ENCODE results near the gene KRTAP4-7.
"Not testable (repeated sequence)": the region's sequence is repeated elsewhere in the genome, so short reads cannot be mapped to it uniquely, and the experiment has no call there.

The KRTAP4-7 gene

GRCh38 chr17:41065016-41065689 lies 18.8 kb upstream of the KRTAP4-7 start:
- not testable (repeated sequence) for DNase-seq (ENCODE audit: low spot score)

DNA sequence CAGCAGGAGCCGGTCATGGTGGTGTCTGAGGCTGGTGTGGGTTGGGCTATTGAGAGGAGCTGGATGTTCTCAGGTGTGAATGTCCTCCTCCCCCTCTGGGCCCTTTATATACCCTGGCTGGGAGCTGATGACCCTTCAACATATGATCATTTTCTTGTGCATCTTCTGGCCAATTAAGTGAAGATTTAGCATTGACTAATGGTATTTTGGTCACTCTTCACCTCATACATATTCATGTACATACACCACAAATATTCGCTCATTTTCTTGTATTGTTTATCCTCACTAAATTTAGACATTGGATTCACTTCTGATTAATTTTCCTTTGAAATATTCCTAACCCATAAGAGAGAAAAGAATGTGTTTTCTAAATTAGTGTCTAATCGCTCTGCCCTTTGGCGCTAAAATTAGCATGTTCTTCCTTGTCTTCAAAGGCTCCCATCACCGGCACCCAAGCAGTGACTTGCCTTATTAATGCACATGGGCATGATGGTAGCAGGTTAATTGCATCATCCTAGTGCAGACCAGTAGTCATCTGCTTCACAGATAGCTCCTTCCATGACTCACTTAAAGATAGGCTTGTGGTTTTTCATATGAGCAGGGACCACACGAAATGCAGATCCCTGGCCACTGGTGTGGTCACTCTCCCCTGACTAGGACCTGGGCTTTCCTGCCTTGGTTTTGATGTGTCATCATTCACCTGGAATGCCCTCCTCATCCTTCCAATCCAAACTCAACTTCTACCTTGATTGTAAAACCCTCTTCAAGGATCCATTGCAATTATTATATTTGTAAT lies 17.9 kb upstream of the KRTAP4-7 start, which contains the start of gene KRTAP2-4:
Gene KRTAP2-4 (minus strand): TSS at position 51 of the 796 bp plus-strand sequence. CDS start 34 bp downstream, at position 17.
- no peak for DNase-seq (ENCODE audit: low spot score)

DNA sequence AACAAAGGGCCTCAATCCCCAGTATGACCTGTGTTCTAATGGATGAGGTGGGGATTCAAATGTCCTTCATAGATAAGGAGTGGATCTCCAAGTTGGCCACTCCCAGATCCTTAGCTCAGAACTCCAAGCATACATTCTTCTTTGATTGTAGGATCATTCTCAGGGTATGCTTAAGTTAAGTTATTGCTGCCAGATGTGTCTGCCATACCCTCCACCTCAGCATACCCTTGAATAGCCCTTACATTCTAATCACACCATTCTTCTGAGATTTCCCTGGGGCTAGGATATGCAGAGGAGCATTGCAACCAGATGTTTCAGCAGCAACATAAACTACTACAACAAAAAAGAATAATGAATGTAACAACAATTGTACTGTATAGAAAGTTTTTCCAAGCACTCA lies 16.7 kb upstream of the KRTAP4-7 start:
- DNase-seq (ENCODE audit: low spot score) = no peak

GRCh38 chr17:41069031-41069430 lies 14.9 kb upstream of the KRTAP4-7 start:
- DNase-seq (ENCODE audit: low spot score) = no peak

- DNase-seq (ENCODE audit: low spot score) = no peak
Measured at GRCh38 chr17:41071606-41072360, 12.2 kb upstream of the KRTAP4-7 start.

DNA sequence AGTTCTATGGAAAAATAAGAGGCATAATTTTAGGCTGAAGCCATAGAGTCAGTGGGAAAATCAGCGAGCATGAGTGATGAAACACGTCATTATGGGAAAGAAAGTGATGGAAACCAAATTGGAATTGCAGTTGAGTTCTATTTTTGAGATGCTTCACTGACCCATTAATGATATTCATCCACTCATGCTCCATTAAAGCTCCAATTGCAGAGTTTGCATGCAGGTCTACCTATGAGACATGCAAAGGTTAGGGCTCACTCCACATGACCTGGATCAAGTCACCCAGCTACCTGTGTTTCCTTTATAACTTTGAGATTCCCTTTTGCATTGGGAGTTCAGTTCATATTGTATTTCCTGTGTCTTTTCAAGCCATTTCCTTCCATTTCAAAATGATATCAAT lies 10.3 kb upstream of the KRTAP4-7 start:
- no peak for DNase-seq (ENCODE audit: low spot score)

DNA sequence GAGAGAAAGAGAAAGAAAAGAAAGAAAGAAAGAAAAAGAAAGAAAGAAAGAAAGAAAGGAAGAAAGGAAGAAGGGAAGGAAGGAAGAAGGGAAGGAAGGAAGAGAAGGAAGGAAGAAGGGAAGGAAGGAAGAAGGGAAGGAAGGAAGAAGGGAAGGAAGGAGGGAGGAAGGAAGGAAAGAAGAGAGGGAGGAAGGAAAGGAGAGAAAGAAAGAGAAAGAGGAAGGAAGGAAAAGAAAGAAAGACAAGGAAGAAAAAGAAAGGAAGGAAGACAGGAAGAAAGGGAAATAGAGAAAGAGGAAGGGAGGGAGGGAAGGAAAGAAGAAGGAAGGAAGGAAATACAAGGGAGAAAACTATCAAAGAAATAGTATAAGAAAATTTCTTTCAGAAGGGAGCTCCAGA lies 7.2 kb upstream of the KRTAP4-7 start:
- no peak for DNase-seq (ENCODE audit: low spot score)

GRCh38 chr17:41082626-41083025 lies 1.3 kb upstream of the KRTAP4-7 start:
- DNase-seq (ENCODE audit: low spot score) = no peak

- not testable (repeated sequence) for DNase-seq (ENCODE audit: low spot score)
Measured at GRCh38 chr17:41083427-41083826, 523 bp upstream of the KRTAP4-7 start.

DNA sequence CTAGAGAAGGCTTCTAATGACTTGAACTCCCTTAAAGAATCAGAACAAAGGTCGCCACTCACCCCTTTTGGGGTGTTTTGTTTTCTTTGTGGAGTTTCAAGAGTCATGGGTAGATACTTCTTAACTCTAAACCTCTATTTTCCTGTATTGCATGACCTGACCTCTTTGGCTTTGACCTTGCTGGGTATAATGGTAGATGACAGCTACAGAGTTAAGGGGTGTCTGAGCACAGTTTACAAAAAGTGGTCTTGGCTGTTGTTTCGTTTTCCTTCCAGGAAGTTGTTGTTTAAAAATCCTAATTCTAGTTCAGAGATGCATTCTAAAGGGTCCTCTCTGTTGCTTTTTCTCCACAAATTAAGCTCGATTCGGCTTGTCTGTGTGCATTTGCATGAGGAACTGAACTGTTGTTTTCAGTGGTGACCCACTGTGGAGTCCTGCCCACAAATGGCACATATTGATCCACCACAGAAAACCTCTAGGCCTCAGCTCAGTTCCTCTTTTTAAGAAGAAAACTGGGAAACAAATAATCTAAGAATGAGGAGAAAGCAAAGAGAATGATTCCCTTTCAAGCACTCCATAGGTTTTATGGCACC lies 4.9 kb downstream of the KRTAP4-7 start:
- not testable (repeated sequence) for DNase-seq (ENCODE audit: low spot score)

- no peak for DNase-seq (ENCODE audit: low spot score)
Measured at GRCh38 chr17:41096055-41096454, 12.1 kb downstream of the KRTAP4-7 start.

DNA sequence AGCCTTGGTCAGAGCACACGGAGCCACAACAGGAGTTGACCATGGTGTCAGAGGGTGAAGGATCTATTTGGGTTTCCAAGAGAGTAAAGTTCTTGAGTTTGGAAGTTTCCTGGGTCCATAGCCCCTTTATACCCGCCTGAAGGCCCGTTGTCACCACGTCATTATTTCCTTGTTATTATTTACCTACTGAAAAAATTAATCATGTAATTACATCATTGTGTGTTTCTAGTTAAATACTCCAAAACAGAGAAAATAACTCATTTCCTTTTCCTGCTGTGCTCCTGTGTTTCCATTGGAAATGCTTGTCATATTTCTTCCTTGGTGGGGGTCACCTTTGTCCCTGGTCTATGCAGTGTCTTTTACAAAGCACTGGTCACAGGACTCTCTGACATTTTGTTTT lies 14.1 kb downstream of the KRTAP4-7 start, which contains the start of gene KRTAP4-8:
Gene KRTAP4-8 (minus strand): TSS at position 101 of the 400 bp plus-strand sequence. CDS start 58 bp downstream, at position 43.
- no peak for DNase-seq (ENCODE audit: low spot score)

- DNase-seq (ENCODE audit: low spot score) = no peak
Measured at GRCh38 chr17:41098481-41098880, 14.5 kb downstream of the KRTAP4-7 start.

DNA sequence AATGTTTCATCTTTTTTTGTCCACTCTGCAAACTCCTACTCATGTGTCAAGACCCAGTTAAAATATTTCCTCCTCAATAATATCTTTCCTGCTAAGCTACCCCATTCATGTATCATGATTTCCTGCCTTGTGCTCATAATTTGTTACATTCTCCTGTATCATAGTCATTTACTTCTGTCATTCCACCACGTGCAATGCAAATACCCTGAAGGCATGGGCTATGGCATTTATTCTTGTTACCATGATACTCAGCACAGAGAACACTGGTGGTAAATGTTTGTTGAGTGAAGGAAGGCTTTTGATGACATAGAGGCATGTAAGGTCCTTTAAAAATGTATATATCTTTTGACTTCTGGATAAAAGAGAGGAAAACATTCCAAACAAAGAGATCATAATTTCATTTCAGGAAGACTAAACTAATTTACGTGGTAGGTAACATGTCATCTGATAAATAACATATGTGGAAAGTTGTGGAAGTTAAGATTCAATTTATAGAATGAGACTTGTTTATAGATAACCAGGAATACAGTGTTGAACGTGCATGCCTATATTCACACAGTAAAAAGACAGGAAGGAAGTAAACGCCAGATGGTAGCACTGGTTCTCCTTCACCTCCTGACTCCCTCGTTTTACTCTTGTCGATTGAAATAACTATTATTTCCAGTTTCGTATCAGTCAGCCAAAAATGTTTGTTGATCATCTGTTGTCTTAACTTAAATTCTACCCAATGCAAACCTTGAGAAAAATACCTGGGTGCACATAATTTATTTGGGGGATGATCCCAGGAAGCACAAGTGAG lies 15.9 kb downstream of the KRTAP4-7 start:
- DNase-seq (ENCODE audit: low spot score) = not testable (repeated sequence)

DNA sequence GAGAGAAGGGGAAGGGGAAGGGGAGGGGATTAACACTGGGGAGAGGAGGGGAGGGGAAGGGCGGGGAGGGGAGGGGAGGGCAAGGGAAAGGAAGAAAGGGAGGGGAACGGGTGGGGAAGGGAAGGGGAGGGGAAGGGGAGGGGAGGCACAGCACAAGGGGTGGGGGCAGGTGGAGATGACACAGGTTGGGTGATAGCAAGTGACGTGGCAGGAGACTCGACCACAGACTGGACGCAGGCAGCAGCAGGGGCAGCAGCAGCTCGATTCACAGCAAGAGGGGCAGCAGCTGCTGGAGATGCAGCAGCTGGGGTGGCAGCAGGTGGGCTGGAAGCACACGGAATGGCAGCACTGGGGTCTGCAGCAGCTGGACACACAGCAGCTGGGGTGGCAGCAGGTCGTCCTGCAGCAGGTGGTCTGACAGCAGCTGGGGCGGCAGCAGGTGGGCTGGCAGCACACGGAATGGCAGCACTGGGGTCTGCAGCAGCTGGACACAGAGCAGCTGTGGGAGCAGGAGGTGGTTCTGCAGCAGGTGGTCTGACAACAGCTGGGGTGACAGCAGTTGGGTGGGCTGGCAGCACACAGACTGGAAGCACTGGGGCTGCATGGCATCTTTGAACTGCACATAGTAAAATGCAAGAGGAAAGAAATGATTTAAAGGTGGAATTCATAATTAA lies 17.8 kb downstream of the KRTAP4-7 start, which contains the start of gene KRTAP4-16:
Gene KRTAP4-16 (minus strand): TSS at position 624 of the 674 bp plus-strand sequence. CDS start 0 bp downstream, at position 624.
- no peak for DNase-seq (ENCODE audit: low spot score)

DNA sequence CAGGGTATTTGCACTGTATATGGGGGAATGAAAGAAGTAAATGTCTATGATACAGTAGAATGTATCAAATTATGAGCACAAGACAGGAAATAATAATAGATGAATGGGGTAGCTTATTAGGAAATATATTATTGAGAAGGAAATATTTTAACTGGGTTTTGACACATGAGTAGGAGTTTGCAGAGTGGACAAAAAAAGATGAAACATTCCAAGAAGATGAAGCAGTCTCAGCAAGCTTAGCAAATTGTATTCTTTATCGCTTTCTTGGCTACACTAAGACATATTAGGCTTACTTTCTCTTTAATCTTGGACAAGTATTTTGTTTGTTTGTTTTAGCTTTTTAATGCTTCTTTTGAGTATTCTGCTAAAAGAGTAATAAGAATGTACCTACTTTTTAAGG lies 19.9 kb downstream of the KRTAP4-7 start:
- no peak for DNase-seq (ENCODE audit: low spot score)

DNA sequence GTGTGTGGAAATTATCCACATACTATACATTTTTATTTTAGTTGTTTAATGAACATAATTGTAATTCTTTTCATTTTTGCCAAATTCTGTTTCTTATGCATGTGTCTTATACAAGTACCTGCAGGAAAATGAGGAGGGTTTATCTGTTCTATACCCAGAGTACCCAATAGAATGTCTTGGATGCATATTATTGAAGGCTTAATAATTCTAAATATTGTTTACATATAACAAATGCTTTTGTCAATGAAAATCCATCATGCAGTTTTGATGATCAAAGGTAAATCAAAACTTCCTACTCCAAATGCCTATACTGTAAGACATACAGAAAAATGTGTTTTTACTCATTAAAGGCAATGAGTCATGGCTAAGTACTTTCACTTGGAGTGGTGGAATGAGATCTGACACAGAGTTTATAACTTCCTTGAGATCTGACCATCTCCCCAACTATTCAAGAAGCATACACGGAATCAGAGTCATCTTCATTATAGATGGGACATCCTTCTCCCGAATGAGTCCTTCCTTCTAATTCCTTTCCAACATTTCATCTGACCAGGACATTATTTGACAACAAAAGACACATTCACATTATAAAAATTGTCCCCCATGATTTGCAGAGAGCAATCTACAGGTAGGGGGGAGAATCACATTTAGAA lies 20.6 kb downstream of the KRTAP4-7 start:
- DNase-seq (ENCODE audit: low spot score) = not testable (repeated sequence)

GRCh38 chr17:41105347-41105746 lies 21.4 kb downstream of the KRTAP4-7 start, which contains the start of gene KRTAP4-9:
KRTAP4-9 (plus strand) TSS chr17:41105389; CDS start chr17:41105389, 0 bp downstream.
- not testable (repeated sequence) for DNase-seq (ENCODE audit: low spot score)

DNA sequence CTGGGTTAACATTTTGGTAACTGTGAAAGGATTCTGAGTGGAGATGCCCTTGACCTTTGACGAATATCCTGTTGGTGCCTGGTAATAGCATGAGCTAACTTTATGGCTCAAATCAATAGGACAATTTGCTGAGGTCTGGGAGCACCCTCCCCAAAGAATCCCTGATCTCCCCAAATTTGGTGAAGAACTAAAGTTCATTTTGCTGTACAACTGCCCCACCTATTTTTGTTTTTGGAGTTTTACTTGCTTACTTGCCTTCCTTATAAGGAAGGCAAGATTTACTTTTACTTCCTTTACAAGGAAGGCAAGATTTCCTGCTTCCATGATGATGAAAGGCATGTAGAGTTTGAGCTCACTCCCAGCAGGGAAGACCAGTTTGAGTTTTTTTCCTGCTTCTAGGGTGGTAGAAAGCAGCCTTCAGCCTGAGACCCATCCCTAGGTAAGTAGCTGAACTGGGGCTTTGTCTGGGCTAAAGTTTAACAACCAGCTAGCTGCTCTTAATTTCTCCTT lies 24.0 kb downstream of the KRTAP4-7 start:
- DNase-seq (ENCODE audit: low spot score) = no peak
